Skin epidermis (tissue), 12 donors: Measurements from ENCODE around the gene CACTIN.
"Not testable (repeated sequence)": the region's sequence is repeated elsewhere in the genome, so short reads cannot be mapped to it uniquely, and the experiment has no call there.

Experiments used
- H3K27ac ChIP-seq, 21 experiments: fragments of 200-600 bp; sonication (generic) in 11 of 21; one replicate each; pipeline ENCODE4 v1.5.0; 2020; ENCODE audit warnings: mild to moderate bottlenecking in 3 of 21, inconsistent platforms in 2 of 21, moderate library complexity in 2 of 21
- H3K4me3 ChIP-seq, 7 experiments: fragments of 200-600 bp; sonication (generic) in 2 of 7; one replicate each; pipeline ENCODE4 v1.5.0; 2020; ENCODE audit warnings: inconsistent platforms in 2 of 7, mild to moderate bottlenecking in 2 of 7, moderate library complexity in 1 of 7

Gene CACTIN

DNA sequence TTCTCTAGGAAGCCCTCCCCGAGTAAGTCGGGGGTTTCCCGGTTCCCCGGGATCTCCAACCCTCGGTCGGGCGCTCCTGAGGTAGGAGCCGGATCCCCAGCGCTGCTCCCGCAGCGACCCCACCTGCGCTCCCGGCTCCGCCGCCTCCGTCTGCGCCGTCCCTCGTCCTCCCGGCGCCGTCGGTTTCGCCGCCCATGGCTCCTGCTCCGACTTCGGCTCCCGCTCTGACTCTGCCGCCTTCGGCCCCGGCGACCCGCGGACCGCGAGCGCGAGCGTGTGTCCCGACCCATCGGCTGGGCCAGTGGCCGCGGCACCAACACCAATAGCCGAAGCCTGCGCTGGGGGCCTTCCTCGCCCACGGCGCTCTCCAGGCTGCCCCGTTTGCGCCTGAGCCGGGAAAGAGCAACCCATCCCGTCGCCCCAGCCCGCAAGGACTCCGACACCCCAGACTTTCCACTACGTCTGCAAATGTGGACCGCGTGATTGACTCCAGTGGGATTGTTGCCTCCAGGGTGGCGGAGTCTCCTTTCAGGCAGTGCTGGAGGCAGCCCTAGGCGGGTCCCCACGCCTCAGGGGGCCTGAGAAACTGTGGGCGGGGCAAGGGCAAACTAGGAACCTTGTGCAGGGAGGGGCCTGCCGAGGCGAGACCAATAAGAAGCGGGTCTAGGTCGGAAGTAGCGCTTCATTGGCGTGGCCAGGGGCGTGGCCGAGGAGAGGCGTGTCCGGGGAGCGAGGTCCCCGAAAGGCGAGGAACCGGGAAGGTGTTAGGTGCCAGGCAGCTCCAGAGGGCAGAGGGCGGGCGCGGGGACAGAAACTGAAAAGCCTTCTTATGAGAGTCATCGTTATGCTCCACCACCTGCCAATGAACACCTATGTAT is at the start of gene CACTIN:
CACTIN (minus strand) TSS at position 318 of the 878 bp plus-strand sequence; CDS start at position 290, 28 bp downstream.
- Histone ChIP-seq H3K27ac (peak within 1 kb of the TSS; percentile 76 to 100 (median 94)), H3K4me3 (peak within 1 kb of the TSS; percentile 60 to 98 (median 88))

DNA sequence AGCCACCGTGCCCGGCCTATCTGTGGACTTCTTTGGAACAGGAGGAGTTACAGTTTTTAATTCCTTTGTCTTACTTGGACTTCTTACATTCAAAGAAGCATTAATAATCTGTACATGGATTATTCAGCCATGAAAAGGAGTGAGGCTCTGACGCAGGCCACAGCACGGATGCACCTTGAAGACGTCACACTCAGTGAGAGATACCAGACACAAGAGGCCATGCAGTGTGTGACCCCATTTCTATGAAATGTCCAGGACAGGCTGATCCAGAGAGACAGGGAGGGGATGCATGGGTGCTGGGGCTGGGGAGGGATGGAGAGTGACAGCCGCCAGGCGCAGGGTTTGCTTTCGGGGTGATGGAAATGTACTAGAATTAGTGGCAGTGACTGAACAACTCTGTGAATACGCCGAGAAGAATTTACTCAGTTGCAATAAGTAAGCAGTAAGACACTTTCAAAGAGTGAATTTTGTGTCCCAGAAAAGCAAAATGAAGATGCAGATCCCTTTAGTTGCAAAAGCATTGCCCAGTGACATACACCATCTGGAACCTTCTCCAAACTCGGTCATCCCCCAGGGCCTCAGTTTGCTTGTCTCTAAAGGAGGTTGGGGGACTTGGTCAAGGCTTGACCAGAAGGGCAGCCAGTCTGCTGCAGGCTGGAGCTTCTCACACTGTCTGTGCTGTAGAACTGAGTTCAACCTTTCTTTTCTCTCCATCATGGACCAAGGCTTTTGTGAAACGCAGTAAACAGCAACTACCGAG is 48.4 kb upstream of the CACTIN start:
- H3K4me3 ChIP-seq: no peak overlapping the region
- no peak overlapping the region for H3K27ac ChIP-seq

DNA sequence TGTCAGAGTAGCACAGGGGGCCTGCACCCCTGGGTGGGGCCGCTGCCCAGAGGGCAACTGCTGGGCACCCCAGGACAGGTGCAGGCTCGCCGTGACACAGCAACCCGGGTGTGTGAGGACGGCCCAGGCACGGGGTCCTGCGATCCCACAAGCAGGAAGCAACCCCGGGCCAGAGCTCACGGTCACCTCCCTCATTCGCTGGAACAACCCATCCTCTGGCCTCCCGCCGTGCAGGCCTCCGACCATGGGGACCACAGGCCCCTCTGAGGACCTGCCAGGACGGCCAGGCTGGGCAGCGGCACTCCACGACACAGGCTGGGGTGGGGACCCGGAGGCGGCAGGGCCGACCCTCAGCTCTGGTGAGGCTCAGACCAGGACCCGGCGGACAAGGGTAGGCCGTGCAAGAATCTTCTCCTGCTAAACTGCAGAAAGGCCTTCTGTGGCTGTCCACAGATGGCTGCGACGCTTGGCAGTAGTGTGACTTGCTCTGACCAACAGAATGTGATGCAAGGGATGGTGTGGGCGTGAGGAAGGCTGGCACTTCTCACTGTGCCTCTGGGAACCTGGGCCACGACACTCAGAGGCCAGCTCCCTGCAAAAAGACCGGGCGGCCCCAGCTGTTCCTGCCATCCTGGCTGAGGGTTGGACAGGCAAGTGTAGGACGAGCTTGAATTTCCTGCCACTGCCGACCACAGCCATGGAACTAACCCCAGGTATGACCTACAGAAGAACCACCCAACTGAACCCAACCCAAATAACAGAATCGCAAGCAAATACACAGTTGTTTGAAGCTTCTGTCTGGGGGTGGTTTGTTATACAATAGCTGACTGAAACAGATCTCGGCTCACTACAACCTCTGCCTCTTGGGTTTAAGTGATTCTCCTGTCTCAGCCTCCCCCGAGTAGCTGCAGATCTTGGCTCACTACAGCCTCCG is 47.2 kb upstream of the CACTIN start:
- H3K4me3 ChIP-seq: no peak overlapping the region
- H3K27ac ChIP-seq: no peak overlapping the region

DNA sequence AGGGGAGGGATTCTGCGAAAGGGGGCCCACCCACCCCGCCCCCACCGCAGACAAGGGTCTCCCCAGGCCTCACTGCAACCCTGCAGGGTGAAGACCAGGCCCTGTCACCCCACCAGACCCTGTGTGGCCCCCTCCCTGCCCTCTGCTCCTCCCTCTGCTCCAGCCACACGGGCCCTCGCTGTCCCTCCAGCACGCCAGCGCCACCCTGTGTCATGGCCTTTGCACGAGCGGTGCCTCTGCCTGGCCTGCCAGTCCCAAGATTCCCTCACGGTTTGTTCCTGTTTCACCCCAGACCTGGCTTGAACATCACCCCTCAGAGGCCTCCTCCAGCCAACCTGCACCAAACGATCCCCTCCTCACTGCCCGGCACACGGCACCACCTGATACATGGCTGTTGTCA is 46.4 kb upstream of the CACTIN start:
- H3K27ac ChIP-seq: peak overlapping the region in 5 of 21 experiments; percentile 73 to 96 (median 86)
- H3K4me3 ChIP-seq: no peak overlapping the region

DNA sequence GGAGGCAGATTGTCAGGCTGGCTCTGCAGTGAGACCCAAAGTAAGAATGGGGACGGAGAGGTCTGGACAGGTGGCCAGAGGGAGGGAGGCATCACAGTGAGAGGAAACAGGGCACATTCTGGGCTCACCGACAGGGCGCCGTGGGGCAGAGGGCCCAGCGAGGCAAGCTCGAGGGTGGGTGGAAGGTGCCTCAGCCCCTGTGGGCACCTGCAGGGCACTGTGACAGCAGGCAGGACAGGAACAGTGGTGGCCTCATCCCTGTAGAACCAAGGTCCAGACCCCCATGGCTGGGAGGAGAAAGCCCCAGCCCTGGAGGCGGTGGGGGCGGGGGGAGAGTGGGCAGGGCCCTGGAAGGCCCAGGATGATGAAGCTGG is 46.0 kb upstream of the CACTIN start:
- Histone ChIP-seq H3K27ac (peak overlapping the region in 10 of 21 experiments; percentile 73 to 96 (median 86)), H3K4me3 (no peak overlapping the region)

DNA sequence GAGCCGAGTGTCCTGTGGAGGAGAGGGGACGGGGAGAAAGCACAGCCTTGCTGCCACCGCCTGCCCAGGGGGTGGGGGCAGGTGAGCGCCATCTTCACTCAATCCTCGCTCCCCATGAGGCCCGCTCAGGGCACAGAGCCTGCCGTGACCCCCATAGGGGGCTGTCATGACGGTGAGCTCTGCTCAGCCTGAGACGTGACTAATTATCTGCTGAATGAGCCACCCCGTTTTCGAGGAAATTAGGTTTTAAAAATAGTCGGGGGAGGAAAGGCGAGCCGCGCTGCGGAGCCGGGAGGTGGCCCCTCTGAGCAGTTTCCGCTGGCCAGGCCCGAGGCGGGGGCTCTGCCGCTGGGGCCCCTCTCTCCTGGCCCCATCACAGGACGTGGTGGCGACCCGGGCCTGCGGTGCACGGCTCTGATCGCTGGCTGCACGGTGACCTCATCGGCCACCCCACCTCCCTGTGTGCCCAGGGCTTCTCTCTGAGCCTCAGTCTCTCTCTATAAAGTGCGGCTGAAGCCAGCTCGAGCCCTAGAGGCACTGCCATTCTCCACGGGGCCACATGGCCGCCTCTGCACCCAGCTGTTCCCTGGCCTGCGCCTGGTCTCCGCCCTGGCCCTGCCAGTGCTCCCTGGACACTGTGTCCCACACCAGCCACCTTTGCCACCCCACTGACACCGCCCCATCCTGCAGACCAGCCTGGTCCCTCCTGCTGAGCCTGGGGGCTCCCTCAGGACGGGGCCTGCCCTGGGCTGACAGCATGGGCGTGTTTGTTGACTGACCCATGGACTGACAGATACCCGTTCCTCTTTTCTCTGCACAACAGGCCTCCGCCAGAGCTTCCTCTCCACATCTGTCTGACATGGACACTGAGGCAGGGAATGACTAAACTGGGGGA is 45.3 kb upstream of the CACTIN start:
- Histone ChIP-seq H3K27ac (peak overlapping the region in 19 of 21 experiments; percentile 46 to 96 (median 81)), H3K4me3 (no peak overlapping the region)

DNA sequence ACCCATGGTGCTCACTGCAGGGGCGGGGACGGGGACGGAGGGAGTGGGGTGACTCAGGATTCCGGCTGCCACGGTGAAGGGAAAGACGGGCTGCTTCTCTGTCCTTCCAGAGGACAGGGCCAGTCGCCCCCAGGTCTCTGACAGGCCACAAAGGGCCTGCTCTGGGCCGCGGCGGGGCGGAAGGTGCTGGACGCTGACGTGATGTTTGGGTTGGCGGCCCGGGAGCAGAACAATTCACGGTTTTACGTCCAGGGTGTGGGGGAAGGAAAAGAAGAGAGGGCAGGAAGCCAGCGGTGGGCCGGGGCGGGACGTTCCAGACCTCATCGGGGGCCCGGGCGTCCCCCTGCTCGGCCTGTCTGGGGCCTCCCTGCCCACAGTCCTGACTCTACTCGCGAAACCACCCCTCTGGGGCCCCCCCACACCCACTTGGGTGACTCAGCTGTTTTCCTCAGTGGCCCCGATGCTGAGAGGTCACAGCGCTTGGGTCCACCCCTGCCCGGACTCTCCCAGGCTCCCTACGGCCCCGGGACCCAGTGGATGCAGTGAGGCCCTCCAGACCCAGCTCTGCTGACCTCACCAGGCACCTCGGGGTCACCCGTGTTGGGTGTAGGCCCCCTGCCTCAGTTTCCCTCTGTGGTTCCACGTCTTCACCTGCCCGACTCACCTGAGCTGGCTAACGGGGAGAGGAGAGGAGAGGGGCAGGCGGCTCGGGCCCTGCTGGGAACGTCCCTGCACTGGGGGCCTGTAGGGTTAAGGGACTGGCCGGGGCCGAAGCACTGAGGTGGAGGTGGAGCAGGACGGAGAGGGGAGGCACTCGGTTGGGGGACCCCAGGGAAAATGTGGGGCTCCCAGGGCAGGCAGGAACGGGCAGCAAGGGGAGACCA is 44.4 kb upstream of the CACTIN start:
- Histone ChIP-seq H3K27ac (peak overlapping the region; percentile 2 to 96 (median 77)), H3K4me3 (peak overlapping the region in 1 of 7 experiments; percentile 7)

DNA sequence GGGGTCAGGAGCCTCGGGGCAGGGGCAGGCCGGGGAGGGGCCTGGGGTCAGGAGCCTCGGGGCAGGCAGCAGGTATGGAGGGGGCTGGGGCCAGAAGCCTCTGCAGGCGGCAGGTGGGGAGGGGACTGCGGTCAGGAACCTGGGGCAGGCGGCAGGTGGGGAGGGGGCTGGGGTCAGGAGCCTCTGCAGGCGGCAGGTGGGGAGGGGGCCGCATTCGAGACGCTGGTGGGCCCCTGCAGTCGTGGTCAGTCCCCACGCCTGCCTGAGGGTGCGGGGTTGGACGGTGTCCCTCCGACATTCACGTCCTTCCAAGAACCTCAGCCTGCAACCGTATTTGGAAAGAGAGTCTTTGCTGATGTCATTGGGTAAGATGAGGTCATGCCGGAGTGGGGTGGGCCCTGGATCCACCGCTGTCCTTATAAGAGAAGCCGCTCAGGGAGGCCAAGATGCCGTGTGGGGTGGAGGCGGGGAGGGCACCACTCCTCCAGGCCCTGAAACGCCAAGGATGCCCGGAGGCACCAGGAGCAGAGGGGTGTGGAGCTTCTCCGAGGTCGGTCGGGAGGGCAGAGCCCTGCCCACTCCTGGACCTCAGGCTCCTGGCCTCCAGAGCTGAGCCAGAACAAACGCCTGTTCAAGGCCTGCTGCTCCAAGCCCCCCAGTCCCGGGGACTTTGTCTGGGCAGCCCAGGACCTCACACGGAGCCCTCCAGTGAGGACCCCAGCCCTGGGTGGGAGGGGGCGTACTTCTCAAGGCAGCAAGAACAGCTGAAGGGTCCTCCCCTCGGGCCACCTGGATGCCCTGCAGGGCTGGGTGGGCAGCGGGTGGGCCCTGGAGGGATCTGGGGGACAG is 43.6 kb upstream of the CACTIN start:
- peak overlapping the region in 20 of 21 experiments; percentile 42 to 96 (median 79) for H3K27ac ChIP-seq
- peak overlapping the region in 1 of 7 experiments; percentile 7 for H3K4me3 ChIP-seq

DNA sequence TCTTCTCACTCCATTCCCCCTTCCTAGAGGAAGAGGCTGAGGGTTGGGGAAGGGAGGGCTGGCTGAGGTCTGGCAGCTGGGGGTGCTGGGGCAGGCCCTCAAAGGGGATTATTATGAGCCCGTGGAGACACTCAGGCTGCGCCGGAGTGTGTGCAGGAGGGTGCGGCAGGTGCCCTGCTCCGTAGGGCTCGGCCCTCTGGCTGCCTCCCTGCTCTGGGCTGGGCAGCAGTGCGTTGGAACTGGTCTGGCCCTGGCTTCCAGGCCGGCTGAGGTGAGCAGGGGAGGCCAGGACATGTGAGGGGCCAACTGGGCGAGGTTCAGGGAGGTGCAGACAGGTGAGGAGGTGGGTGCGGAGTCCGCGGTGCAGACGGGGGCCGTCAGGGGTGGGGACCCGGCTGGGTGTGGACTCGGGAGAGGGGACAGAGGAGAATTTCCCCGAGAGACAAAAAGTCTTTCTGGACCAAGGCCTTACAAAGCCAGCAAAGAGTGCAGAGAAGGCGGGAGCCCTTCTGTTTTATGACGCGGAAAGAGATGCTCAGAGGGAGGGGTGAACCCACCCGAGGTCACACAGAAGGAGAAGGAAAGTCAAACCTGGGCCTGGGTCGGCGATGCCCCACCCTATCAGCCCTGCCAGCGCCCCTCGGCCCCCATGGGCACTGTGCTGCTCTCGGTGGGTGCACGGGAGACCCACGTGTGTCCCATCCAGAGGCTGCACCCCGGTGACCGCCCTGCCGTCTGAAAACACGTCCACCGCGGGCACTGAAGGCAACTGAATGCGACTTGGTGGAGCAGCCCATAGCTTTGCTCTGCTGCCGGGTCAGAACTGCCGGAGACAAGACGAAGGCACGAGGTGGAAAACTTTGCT is 42.7 kb upstream of the CACTIN start:
- H3K27ac ChIP-seq: peak overlapping the region in 12 of 21 experiments; percentile 7 to 96 (median 81)
- no peak overlapping the region for H3K4me3 ChIP-seq

DNA sequence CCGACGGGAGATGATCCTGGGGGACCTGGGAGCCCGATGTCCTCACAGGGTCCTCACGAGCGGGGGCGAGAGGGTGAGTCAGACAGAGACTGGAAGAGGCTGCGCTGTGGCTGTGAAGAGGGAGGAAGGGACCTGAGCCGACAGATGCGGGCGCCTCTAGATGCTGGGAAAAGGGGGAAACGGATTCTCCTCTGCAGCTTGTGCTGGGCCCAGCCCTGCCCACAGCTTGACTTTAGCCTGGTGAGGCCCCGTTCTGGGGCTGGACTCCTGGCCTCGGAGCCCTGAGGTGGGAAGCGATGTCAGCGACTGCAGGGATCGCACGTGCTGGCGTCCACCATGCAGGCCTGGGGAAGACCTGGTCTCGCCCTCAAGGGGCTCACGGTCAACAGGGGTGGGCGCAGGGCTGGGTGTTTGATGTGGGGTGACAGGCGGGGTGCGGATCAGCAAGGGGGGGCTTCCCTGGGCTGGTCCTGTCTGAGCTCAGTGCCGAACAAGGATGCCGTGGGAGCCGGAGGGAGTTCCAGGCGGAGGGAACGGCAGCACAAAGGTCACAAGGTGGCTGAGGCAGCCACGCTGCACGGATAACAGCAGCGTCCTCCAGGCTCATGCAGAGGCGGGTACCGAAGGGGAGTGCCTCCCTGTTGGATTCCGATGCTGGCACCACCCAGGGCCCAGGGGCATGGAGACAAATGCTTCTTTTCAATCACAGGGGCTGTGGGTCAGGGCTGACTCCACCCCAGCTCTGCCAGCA is 41.9 kb upstream of the CACTIN start:
- peak overlapping the region in 7 of 21 experiments; percentile 7 to 96 (median 86) for H3K27ac ChIP-seq
- H3K4me3 ChIP-seq: no peak overlapping the region

DNA sequence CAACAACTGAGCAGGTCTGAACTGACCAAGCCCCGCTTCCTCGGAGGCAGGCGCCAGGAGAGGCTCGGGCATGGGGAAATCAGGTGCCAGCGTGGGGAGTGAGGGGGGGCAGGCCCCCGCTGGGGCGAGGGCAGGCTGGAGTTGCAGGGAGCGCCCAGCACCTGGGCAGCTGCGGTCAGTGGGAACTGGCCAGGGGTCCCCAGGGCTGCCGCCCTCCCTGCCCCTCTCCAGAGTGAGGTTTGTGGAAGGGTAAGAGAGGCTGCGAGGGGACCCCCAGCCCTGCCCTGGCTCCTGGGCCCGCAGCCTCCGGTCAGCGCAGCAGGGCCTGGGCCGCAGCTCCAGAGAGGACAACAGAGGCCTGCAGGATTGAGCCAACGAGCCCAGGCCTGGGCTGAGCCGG is 41.2 kb upstream of the CACTIN start:
- H3K27ac ChIP-seq: peak overlapping the region in 1 of 21 experiments; percentile 5
- H3K4me3 ChIP-seq: no peak overlapping the region

DNA sequence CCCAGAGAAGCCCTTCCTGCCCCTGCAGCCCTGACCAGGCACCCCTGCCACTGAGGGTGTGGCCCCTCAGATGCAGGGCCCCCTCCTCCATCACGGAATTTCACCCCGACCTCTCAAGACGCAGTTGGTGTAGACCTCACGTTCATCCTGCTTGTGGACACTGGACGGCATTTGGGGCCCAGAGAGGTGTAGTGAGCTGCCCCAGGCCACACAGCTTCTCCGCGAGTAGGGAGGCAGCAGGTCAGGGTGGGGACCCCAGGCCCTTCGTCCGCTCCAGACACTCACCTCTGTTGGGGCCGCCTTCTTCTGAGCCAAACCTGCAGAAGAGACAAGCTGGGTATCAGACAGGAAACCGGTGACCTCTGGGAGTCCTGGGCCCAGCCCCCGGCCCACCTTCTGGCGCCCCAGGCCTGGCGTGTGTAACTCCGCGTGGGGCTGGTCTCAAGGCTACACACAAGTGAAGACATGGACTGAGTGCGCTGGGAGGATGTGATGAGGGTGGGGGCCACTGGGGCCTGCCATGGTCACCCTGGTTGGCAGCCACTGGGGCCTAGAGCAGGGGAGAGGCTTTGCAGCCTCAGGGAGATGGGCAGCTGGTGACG is 40.5 kb upstream of the CACTIN start:
- H3K27ac ChIP-seq: peak overlapping the region in 1 of 21 experiments; percentile 5

DNA sequence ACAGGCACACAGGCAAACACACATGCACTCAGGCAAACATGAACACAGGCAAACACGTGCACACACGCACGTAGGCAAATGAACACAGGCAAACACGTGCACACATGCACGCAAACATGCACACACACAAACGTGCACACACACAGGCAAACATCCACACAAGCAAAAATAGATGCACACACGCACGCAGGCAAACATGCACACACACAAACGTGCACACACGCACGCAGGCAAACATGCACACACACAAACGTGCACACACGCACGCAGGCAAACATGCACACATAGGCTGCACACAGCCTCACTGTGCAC is 39.9 kb upstream of the CACTIN start:
- H3K27ac ChIP-seq, H3K4me3 ChIP-seq: not testable (repeated sequence)

More for the DNA sequence above, 40.5 kb upstream of the CACTIN start:
- no peak overlapping the region for H3K4me3 ChIP-seq

DNA sequence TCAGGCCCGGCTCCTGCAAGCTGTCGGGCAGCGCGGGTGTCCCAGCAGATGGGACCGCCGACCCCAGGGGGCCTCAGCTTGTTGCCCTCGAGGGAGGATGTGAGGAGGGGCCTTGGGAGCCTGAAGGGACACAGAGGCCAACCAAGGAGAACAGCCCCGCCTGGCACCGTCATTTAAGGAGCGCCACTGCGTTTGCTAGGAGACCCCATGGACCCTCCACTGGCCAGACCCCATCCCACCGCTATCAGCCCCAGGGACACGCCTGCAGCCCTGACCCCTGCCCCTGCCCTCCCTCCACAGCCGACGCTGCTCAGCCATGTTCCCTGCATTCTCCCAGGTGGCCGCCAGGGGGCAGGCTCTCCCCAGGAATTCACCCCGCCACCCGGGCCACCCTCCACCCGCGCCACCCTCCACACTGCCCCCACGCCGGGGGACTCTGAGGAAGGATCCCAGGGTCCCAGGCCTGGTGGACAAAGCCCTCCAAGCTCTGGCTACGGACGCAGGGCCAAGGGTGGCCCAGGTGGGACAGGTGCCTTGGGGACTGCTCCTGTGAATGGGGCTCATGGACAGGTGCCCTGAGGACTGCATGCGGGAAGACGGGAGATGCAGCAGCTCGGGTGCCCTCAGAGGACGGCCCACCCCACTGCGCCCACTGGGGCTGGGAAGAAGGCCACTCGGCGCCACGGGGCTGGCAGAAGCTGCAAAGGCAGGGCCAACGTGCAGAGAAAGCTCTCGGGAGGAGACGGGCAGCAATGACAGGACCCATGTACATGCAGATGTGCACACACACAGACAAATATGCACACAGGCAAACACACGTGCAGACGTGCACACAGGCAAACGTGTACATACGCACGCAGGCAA is 39.3 kb upstream of the CACTIN start:
- H3K4me3 ChIP-seq: no peak overlapping the region
- peak overlapping the region in 2 of 21 experiments; percentile 26 to 59 for H3K27ac ChIP-seq
